CD4-positive, alpha-beta T cell treated with Interleukin-4 for 1 hour (primary cell): ENCODE results near the gene MGMT.

Experiments
- DNase-seq, 2 donors: peaks; one replicate each; pipeline ENCODE4 v3.0.0-alpha.2; 2020 to 2022

Gene MGMT

DNA sequence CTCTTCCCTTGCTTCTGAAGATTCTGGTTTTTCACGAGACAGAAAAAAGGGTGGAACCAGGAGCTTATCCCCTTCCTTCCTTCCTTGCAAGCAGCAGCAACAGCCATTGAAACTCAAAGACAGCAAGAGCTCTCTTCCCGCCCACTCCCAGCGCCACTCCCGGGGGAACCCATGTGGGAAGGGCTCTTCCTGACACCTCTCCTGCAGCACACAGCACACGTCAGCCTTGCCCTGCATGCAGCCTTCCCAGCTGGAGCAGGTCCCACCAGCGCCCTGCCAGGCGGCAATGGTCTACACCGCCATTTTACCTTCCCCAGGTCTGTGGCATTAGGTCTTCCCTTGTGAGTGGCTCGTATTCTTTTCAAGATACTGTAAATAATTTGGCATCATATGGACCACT, 161.8 kb downstream of the MGMT start:
- no peak for DNase-seq

DNA sequence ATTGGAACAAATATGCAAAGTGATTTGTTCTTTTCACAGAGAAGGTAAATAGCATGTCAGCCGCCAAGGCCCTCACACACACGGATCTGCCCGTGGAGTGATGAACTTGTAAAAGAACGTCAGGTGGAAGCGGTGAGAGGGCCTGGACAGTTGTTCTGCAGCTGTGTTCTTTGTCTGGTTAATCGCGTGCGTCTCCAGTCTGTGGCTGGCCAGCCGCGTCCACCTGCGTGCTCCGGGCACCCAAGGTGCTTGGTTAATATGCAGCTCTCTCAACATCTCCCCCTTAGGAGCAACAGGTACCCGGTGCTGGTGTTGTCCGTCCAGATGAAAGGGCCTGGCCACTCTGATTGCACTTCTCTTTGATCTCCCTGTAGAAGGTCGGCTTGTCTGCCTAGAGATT, 162.9 kb downstream of the MGMT start:
- DNase-seq: no peak

DNA sequence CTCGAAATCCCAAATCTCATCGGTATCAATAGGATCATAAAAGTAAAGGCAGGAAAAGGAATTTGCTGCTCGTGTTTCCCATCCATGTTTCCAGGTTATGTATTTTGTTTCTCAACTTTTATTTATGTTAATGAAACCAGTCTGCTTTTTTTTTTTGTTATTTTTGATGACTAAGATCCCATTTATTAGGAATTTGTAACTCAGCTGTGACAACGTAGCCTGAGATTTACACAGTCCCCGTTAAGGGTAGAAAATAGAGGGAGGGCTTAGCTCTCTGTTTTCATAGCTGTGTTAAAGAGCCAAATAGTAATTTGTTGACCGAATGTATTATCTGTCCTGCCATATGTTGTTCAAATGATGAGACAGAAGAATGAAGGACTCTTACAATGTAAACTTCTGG, 164.0 kb downstream of the MGMT start:
- DNase-seq: no peak

DNA sequence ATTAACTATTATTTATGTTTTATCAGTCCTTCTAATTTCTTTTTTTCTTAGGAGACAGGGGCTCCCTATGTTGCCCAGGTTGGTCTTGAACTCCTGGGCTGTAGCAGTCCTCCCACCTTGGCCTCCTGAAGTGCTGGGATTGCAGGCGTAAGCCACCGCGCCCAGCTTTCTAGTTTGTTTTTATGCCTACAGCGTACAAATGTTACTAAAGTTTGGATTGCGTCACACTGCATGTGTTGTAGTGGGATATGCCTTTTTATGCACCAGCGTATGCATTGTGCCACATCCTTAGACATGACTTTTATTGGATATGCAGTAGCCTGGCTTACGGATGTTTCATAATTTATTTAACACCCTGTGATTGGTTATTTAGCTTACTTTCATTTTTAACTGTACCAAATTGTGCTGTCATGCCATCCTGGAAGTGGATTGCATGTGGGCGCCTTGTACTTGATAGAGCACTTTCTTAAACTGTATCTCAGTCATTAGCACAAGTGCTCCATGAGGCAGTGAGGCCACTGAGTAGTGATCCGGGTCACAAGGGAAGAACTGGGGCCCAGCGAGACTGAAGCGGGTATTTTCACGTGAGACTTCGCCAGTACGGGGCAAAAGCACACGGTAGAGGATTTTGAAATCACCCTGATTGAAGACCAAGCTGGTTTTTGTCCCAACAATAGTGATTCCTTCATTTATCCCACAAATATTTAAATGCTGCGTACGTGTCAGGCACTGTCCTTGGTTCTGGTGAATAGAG, 165.0 kb downstream of the MGMT start:
- no peak for DNase-seq

DNA sequence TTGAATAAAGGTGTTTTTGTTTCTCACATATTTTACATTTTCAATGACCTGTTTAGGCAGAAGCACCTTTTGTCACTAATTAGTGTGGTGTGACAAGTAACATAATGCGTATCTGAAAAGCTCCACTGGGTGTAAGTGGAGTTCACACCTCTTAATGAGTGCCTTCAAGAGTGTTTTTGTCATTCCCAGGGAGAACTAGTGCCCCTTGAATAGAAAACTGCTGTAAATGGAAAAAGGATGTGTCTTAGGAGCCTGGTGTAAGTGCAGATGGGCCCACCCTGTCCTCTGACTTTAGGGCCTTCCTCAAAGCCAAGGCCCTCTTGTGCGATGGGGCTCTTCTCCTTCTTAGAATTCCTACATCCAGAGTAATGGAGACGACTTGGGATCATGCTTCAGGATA, 170.0 kb downstream of the MGMT start:
- no peak for DNase-seq

DNA sequence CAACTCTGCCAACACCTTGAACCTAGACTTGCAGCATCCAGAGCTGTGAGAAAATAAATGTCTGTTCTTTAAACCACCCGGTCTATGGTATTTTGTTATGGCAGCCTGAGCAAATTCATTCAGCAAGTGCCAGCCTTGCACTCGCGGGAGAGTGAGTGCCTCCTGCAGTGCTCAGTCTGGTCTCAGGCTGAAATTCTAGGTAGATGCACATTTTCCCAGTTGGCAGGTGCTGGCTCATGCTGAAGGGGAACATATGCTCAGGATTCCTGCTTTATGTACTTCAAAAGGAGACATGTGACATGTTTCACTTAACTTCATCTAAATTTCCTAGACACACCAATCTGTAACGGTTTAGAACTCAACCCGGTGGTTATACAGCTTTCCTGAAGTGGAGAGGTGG, 170.8 kb downstream of the MGMT start:
- no peak for DNase-seq

DNA sequence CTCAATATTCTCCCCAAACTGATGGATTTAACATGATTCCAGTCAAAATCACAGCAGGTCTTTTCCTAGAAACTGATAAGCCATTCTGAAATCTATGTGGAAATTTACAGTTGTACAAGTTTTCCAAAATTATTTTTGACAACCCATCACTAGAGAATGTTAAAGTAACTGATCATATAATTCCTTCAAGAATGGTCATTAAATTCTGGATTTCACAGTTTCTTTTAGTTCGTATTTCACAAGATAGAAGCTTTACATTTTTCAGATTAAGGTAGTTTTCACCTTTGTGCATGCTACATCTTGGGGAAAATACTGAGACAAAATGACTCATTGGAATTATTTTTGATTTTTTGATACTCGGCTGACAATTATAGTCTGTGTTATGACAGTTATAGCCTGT, 174.3 kb downstream of the MGMT start:
- no peak for DNase-seq

DNA sequence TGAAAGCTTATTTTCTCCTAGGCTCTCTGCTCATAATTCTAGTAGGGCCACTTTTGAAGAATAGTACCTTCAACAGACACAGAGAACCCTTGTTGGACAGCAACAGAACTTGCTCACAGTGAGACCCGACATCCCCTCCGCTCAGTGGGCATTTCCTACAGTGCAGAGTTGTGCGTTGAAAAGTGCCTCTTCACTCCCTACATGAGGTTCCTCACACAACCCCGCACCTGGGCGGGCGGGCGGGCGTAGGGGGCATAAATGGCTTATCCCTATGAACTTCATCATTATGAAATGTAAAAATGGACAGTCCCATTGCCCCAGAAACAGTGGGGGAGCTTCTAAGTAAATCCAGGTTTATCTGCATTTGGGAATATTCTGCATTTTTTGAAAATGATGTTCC, 174.9 kb downstream of the MGMT start:
- no peak for DNase-seq

DNA sequence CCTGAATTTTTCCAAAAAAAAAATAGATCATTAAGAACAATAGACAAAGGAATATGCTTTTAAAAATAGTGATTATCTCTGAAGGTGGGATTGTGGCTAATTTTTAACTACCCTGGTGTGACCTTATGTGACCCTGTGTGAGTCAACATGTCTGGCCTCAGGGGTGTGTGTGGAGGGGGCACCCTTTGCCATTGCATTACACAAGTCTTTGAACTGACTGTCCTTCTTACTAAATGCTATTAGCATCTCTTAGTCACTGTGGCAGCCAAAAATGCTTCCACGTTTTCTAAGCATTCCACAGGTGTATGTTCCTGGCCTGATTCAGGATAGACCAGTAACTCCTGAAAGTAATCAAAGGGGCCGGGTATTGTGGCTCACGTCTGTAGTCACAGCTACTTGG, 175.4 kb downstream of the MGMT start:
- no peak for DNase-seq

DNA sequence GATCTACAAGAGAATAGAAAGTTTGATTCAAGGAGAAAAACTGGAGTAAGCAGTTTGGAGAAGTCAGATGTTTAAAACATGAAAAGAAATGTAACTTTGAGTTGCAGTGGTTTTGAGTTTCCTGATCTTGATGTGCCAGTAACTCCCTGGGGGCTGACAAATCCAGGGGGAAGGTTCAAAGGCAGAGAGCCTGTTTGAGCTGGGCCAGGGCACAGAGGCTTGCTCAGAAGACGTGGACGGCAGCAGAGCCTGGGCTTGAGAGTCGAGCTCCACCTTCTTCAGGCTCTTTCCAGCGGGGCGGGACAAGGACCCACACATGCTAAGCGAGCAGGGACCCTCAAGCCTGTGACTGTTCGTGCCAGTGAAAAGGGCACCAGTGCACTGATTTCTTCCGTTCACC, 176.2 kb downstream of the MGMT start:
- DNase-seq: no peak

DNA sequence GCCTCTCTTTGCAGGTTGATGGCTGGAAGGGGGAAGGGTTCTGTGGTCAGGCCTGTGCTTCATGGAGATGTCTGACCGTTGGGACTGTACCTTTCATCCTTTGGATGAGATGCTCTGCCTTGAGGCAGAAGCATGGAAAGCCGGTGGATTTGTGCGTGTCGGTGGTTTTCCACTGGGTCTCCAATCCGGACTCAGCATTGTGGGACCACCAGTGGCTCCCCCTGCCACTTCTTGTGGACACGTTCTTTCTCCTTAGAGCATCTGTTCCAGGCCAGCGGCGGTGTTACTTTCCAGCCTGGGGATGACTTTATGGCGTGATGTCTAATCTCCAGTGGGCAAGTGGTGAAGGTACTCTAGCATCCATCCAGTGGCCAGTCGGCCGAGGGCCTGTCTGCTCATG, 178.4 kb downstream of the MGMT start:
- DNase-seq: no peak

DNA sequence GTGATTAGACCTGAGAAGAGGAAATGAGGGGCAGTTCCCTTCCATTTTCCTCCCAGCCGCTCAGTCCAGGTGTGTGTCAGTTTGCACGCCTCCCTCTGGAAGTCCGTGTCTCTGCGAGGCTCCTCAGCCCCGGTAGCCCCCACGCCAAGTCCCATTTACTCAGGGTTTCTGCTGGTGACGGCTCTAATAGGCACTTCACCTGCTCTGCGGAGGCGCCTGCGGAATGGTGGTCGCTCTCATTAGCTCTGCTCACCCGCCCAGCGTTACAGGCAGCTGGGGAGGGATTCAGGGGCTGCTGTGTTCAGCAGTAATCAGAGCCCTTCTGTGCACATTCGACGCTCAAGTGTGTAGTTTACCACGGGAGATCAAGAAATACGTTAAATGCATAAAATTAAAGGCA, 179.9 kb downstream of the MGMT start:
- DNase-seq: no peak

DNA sequence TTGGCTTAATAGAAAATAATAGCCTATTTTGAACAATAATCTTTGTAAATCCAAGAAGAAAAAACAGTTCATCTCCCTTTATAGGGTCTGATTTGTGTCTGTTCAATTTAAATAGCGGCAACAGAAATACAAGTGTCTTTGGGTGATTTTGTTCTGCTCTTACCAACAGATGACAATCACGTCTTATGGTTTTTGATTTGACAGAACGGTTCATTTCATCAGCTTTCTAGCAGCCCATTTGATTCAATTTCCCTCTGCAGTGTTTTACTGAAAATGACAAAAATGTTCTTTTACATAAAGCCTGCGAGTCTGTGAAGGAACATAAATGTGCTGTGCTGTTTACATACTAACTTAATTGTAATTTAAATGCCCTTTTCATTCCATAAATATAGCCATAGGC, 180.5 kb downstream of the MGMT start:
- no peak for DNase-seq

DNA sequence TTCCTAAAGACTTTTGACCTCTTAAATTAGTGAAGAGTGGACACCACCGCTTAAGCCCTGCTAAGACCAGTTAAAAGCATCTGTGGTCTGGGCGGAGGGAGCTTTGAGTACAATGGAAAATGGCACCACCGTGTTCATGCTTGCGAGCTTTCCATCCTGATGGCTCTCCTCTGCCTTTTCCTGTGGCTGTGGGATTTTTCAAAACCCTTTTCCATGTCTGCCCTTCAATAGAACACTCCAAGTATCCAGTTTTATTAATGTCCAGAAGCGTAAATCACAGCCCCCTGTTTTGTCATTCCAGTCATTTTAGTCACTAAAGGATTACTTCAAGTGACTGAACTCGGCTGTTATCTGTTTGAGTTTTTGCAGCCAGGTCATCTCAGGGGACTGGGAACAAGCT, 181.8 kb downstream of the MGMT start:
- DNase-seq: no peak

DNA sequence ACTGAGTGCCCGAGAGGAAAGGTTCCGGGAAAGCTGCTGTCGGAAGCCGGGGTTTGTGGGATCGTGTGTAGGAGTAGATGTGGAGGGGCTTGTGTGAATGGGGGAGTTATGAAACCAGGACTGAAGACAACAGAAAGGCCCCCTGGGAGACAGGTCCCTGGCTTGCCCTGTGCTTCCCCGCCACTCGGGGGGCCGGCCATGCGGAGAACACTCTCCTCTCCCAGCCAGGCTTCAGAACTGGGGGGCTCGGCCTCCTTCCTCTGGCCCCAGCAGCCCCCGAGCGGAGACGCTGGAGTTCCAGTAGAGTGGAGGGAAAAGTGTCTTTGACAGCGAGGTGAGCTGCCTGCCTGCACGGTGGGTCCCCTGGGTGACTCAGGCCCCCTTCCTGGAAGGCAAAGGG, 185.0 kb downstream of the MGMT start:
- no peak for DNase-seq

DNA sequence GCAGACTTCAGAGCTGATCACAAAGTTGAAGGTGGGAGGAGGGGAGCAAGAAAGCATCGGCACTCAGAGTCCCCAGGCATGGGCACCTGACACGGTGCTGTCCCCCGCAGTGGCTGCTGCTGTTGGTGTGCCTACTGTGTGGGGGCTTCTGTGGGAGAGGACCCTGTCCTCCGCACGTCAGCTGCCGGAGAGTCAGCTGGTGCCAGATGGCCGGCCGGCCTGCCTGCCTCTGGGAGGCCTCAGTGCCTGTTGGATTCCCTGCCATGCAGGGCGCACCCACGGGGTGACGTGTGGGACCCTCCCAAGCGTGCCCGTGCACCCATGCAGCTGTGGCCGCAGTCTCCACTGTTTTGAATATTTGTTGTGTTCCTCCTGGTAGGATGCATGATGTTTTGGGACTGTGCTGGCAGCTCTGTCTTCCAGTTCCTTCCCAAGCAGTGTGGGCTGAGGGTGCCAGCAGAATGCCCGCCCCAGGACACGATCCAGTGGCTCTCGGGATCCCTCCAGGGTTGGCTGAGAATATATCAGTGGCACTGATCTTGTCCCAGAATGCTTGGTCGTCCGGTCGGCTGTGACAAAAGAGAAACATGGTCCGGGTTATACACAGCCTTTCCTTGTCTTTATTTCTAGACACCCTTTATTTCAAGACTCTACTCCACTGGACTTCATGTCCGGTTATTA, 185.6 kb downstream of the MGMT start:
- DNase-seq: no peak

DNA sequence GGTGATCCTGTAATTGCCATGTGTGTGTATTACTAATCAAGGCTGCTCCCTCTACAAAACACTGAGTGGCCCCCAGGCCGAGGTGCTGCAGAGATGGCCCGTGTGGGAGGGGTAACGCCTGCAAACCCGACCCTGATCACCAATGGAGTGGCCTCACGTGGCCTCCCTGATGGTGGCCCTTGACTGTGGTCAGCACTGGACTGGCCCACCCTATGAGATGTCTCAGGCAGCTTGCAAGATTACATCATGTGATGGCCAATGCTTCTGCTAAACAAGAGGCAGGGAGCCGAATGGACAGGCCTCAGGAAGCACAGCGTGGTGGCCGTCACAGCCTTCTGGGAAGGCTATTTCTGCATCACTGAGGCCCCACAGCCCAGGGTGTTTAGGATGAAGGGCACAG, 186.4 kb downstream of the MGMT start:
- DNase-seq: no peak

DNA sequence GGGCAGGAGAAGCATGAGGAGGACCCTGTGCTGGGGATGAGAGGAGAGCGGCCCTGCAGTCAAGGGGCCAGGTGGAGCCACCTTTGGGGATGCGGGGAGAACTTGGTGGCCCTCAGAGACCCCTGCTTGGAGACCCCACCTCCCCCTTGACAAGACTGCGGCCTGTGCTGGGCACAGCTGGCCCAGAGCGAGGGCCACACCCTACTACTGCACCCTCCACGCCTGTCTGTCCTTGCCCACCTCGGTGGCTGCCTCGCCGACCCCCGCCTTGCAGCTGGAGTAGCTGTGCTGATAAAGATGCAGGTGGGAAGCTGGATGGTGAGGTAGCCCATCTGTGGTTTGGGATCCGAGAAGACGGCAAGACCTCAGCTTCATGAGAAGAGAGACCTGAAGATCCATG, 186.8 kb downstream of the MGMT start:
- DNase-seq: no peak

DNA sequence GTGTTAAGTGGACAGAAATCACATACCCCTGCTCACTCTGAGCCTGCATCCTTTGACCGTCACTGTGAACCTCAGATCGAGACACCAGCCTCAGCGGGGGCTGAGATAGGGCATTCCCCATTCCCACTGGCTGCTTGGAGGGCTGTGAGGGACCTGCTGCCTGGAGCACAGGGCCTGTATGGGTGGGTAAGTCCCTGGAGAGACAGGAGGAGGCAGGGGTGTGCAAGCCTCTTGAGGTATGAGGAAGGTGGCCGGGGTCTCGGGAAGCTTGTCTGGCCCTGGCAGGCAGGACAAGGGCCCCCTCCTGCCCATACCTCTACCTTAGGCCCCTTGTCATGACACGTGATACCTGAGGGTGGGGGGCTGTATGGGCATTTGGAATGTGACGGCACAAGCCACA, 187.4 kb downstream of the MGMT start:
- DNase-seq: no peak

DNA sequence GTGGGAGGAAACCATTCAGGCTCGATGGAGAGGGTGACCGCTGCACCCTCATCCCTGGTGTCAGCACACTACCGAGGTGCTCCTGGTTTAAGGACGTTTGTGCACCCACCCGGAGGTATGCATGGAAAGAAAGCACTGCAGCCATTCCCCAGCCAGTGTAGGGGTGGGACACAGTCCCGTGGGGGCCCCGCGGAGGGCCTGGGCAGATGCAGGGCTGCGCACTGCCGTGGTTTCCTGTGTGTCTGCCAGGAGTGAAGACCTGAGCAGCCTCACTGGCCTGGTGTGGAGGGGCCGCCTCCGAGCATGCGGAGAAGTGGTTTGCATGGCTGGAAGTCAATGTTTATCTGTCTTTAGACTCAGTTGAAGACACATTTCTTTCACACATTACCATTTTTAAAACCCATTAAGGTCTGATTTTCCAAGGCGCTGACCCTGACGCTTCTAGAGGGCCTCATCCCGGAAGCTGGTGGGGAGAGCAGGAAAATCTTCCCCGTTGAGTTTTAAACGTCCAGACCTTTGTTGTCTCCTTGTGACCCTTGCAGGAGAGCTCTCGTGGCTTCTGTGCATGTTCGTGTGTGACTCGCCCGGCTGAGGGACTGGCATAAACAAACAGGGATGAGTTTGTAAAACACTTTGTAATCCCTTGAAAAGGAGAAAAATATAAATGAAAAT, 188.1 kb downstream of the MGMT start:
- no peak for DNase-seq

DNA sequence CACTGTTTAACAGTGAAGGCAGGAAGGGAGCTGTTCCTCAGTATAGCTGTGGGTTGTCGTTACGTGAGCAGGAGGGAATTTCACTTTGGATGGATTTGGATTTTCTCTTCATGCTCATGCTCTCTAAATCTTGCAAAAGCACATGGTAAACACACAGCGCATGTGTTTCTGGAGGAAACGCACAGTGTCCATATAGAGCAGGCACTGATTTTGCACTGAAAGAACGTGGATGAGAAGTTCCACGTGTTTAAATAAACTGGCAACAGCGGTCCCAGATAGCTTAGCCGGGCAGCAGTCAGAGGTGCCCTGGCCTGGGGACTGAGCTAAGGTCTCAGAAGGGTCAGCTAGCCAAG, 188.6 kb downstream of the MGMT start:
- no peak for DNase-seq

DNA sequence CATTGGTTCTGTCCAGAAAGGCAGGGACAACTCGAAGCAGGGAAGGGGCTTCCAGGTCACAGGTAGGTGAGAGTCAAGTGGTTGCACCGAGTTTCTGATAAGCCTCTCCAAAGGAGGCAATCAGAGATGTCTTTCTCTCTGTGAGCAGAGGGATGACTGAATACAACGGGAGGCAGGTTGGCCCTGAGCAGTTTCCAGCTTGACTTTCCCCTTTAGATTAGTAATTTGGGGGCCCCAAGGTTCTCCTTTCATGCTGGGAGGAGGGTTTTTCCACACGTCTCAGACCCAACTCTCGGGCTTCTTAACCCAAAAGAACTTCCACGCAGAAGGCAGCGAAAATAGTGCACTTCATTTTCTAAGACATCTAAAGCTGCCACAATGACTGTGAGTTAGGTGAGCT, 189.6 kb downstream of the MGMT start:
- no peak for DNase-seq

DNA sequence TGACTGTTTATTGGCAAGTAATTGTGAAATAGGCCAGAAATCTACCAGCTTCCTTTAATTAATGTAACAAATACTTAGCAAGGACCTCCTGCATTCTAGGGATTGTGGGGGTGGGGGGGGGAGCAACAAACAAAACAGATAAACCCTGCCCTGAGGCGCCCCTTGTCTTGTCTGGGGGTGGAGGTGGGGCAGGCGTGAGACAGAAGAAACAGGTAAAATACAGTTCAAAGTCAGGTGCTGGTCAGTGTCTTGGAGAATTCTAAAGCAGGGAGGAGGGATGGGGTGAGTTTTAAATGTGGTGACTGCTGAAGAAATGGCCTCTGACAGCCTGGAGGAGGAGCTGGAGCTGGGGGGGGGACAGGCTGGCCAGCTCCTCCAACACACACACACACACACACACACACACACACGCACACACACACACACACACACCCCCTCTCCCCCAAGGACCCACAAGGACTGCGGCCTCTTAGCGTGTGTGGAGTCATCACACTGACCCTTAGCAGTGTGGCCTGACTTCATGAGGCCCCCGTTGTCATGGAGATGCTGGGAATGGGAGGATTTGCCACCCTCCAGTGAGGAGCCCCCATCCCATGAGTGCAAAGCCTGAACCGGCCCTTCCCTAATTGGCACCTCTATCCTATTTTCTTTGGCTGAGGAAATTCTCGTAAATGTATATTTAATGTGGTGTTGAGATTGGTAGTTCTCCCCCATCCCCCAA, 190.4 kb downstream of the MGMT start:
- DNase-seq: no peak
